Stomach (tissue), 9 donors: ENCODE results near the gene SERINC3. TPM values are rescaled to one million over a fixed set of nuclear protein-coding genes. Genes with fewer than 3 reads are reported as not detected.

Source experiments
- DNase-seq, 2 donors: peaks; one replicate each; pipeline versions ENCODE4 v3.0.0 to v3.0.0-alpha.2; 2013 to 2019
- H3K27ac ChIP-seq, 5 donors: fragments of 200-600 bp in 4 of 5; sonication (generic) in 4 of 5; one replicate each; pipeline ENCODE4 v1.5.1; 2013 to 2019; ENCODE audit warnings: mild to moderate bottlenecking in 1 of 5, moderate library complexity in 1 of 5
- H3K27me3 ChIP-seq, 3 donors: fragments of 200-600 bp; sonication (generic); one replicate each; pipeline ENCODE4 v1.5.1; 2017 to 2019; ENCODE audit warnings: mixed run types in 1 of 3
- H3K36me3 ChIP-seq, 4 donors: fragments of 200-600 bp; sonication (generic); 1 replicate in 3 of 4; 2 replicates in 1 of 4; pipeline ENCODE4 v1.5.1; 2016 to 2019
- H3K4me1 ChIP-seq, 4 donors: fragments of 200-600 bp; sonication (generic); one replicate each; pipeline ENCODE4 v1.5.1; 2016 to 2019
- H3K4me3 ChIP-seq, 4 donors: fragments of 200-600 bp; sonication (generic) in 3 of 4; one replicate each; pipeline ENCODE4 v1.5.1; 2016 to 2019; ENCODE audit warnings: mild to moderate bottlenecking in 1 of 4
- H3K9me3 ChIP-seq, 4 donors: fragments of 200-600 bp; sonication (generic); one replicate each; pipeline ENCODE4 v1.5.1; 2016 to 2019
- EP300 ChIP-seq: sonication (generic); formaldehyde crosslinking; IDR thresholded peaks from one replicate; pipeline ENCODE4 v1.6.1; 2017; ENCODE audit warnings: antibody characterized with exemption
- POLR2A ChIP-seq, 4 donors: fragments of 450-650 bp; IDR thresholded peaks; one replicate each; pipeline ENCODE4 v1.6.1; 2016; ENCODE audit warnings: antibody characterized with exemption in 4 of 4, control low read depth in 2 of 4, mild to moderate bottlenecking in 1 of 4, moderate library complexity in 1 of 4
- POLR2AphosphoS5 ChIP-seq, 3 donors: sonication (generic); formaldehyde crosslinking; IDR thresholded peaks; one replicate each; pipeline ENCODE4 v1.6.1; 2016; ENCODE audit warnings: antibody characterized with exemption in 3 of 3
- WGBS, 5 donors: extraction: QIAGEN DNeasy Blood & Tissue Kit in 3 of 5; methylation state at CpG; one replicate each; pipeline versions ENCODE4 v1.1.5 to v1.1.7; 2013 to 2018; 5-methylcytosine and 5-hydroxymethylcytosine counted together
- intact Hi-C: fragments of 100-400 bp; cut with DNase I; formaldehyde crosslinking; loops from one replicate; pipeline ENCODE4 v1.15.1; 2023; ENCODE audit warnings: low total_unique reads
- polyA plus RNA-seq, 3 donors: library from polyadenylated mRNA; stranded (reverse); fragments of 200-250 nt; gene quantifications; one replicate each; pipeline ENCODE4 v1.2.3, GENCODE V29; 2013
- total RNA-seq, 5 donors: library from RNA; depleted of rRNA; stranded (reverse); fragments of >200 nt; gene quantifications; one replicate each; pipeline versions ENCODE4 v1.1.0 to v1.2.3, GENCODE V29; 2014 to 2016
- TF ChIP-seq, protein P1 (sequence below), 7 experiments: fragments of 450-650 bp in 4 of 7; fragments of 200-600 bp in 3 of 7; sonication (generic) in 3 of 7; IDR thresholded peaks; one replicate each; pipeline ENCODE4 v1.5.1; 2016 to 2019; ENCODE audit warnings: antibody characterized with exemption in 7 of 7, control low read depth in 2 of 7, mild to moderate bottlenecking in 1 of 7
- donor health status: healthy with polysubstance abuse.
- donor health status: Bipolar disorder and iron deficiency.
- donor health status: healthy.

The SERINC3 gene
- total and polyA plus RNA-seq, 8 donors = 9.6 to 109 (median 42.9) TPM

DNA sequence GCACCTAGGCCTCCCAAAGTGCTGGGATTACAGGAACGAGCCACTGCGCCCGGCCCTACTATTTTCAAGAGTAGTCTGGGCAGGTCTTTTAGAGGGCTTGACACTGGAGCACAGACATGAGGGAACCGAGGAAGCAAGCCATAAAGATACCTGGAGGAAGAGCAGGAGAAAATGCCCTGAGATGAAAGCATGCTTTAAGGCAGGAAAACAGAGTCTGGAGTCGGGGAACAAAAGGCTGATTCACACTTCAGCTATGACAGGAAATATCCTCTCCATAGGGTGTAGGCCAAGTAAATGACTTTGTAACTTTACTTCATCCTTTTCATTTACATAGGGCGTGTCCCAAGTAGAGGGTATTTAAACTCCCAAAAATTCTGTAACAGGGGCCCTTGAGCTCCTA, 4.3 kb upstream of the SERINC3 start:
- no peak for DNase-seq
- TF ChIP-seq POLR2A (IDR thresholded peaks at IDR 0.05) (no peak), EP300 (no peak), POLR2AphosphoS5 (IDR thresholded peaks at IDR 0.05) (no peak)
- TF ChIP-seq, protein P1, sequence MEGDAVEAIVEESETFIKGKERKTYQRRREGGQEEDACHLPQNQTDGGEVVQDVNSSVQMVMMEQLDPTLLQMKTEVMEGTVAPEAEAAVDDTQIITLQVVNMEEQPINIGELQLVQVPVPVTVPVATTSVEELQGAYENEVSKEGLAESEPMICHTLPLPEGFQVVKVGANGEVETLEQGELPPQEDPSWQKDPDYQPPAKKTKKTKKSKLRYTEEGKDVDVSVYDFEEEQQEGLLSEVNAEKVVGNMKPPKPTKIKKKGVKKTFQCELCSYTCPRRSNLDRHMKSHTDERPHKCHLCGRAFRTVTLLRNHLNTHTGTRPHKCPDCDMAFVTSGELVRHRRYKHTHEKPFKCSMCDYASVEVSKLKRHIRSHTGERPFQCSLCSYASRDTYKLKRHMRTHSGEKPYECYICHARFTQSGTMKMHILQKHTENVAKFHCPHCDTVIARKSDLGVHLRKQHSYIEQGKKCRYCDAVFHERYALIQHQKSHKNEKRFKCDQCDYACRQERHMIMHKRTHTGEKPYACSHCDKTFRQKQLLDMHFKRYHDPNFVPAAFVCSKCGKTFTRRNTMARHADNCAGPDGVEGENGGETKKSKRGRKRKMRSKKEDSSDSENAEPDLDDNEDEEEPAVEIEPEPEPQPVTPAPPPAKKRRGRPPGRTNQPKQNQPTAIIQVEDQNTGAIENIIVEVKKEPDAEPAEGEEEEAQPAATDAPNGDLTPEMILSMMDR (IDR thresholded peaks at IDR 0.05) = no peak
- intact Hi-C loops = no loop called here
- Histone ChIP-seq H3K36me3 (no peaks in the 10 kb centered on the region), H3K27me3 (no peaks in the 10 kb centered on the region), H3K4me3 (no peak overlapping the region), H3K4me1 (peaks cover 2 to 13% (median 7%) of the 10 kb centered on the region in 4 donors), H3K9me3 (no peaks in the 10 kb centered on the region), H3K27ac (no peak overlapping the region)
- 69 to 78% (median 77%) methylated on average over 6 of the region's 6 CpGs for WGBS, 5 donors

- Histone ChIP-seq H3K9me3 (no peaks in the 10 kb centered on the region), H3K4me3 (no peak overlapping the region), H3K36me3 (peaks cover 0 to 4% (median 0%) of the 10 kb centered on the region in 4 donors), H3K27me3 (no peaks in the 10 kb centered on the region), H3K27ac (peak overlapping the region in 1 of 5 donors; percentile 100), H3K4me1 (peaks cover 24 to 33% (median 29%) of the 10 kb centered on the region in 4 donors)
- intact Hi-C loops = no loop called here
- TF ChIP-seq POLR2A (IDR thresholded peaks at IDR 0.05) (no peak), POLR2AphosphoS5 (IDR thresholded peaks at IDR 0.05) (no peak), EP300 (no peak)
- TF ChIP-seq, protein P1 (IDR thresholded peaks at IDR 0.05) = no peak
- WGBS, 5 donors = 24 to 41% (median 37%) methylated on average over 4 of the region's 4 CpGs
- no peak for DNase-seq
Measured at GRCh38 chr20:44523746-44524145, 1.9 kb upstream of the SERINC3 start.

- WGBS, 5 donors = 65 to 80% (median 79%) methylated on average over 1 of the region's 1 CpG
- TF ChIP-seq, protein P1 (IDR thresholded peaks at IDR 0.05) = no peak
- TF ChIP-seq POLR2A (IDR thresholded peaks at IDR 0.05) = no peak
- no peak for TF ChIP-seq POLR2AphosphoS5 (IDR thresholded peaks at IDR 0.05)
- no peak for TF ChIP-seq EP300
- Histone ChIP-seq H3K36me3 (peaks cover 0 to 4% (median 0%) of the 10 kb centered on the region in 4 donors), H3K27me3 (no peaks in the 10 kb centered on the region), H3K4me3 (no peak overlapping the region), H3K9me3 (no peaks in the 10 kb centered on the region), H3K4me1 (peaks cover 24 to 42% (median 34%) of the 10 kb centered on the region in 4 donors), H3K27ac (peak overlapping the region in 3 of 5 donors; percentile 99 to 100 (median 100))
- no peak for DNase-seq
- intact Hi-C loops = no loop called here
Measured at GRCh38 chr20:44522841-44523240, 971 bp upstream of the SERINC3 start.

- DNase-seq = no peak
- H3K27me3 ChIP-seq = no peaks in the 10 kb centered on the region
- 41 to 57% (median 48%) methylated on average over 3 of the region's 3 CpGs for WGBS, 5 donors
- H3K36me3 ChIP-seq = peaks cover 0 to 7% (median 2%) of the 10 kb centered on the region in 4 donors
- peak overlapping the region; percentile 73 to 97 (median 86) for H3K4me3 ChIP-seq
- intact Hi-C loops = no loop called here
- peak overlapping the region in 4 of 5 donors; percentile 99 to 100 (median 100) for H3K27ac ChIP-seq
- no peaks in the 10 kb centered on the region for H3K9me3 ChIP-seq
- peaks cover 27 to 62% (median 44%) of the 10 kb centered on the region in 4 donors for H3K4me1 ChIP-seq
- TF ChIP-seq EP300 (no peak), POLR2A (IDR thresholded peaks at IDR 0.05) (no peak), POLR2AphosphoS5 (IDR thresholded peaks at IDR 0.05) (no peak)
Measured at GRCh38 chr20:44520881-44521280, 989 bp downstream of the SERINC3 start.

- H3K36me3 ChIP-seq = peaks cover 0 to 11% (median 7%) of the 10 kb centered on the region in 4 donors
- no peak for TF ChIP-seq POLR2AphosphoS5 (IDR thresholded peaks at IDR 0.05)
- no peaks in the 10 kb centered on the region for H3K27me3 ChIP-seq
- 45 to 56% (median 52%) methylated on average over 3 of the region's 3 CpGs for WGBS, 5 donors
- H3K4me3 ChIP-seq = no peak overlapping the region
- H3K4me1 ChIP-seq = peaks cover 29 to 88% (median 60%) of the 10 kb centered on the region in 4 donors
- H3K27ac ChIP-seq = peak overlapping the region in 1 of 5 donors; percentile 100
- DNase-seq = no peak
- H3K9me3 ChIP-seq = no peaks in the 10 kb centered on the region
- intact Hi-C loops = no loop called here
Measured at GRCh38 chr20:44518248-44518647, 3.6 kb downstream of the SERINC3 start.
